NCI-H1436 treated with DMSO at 0.1 percent for 48 hours (cell line): ENCODE measurements around the gene SH3BP4.

Source experiments
- DNase-seq: peaks from one replicate; lab custom pipeline; 2025; lab: John Stamatoyannopoulos, UW

Gene SH3BP4

GRCh38 chr2:234949762-234950434, 1.9 kb upstream of the SH3BP4 start:
- DNase-seq: no peak

- no peak for DNase-seq
These were observed 1.4 kb upstream of the SH3BP4 start for GRCh38 chr2:234950435-234950729.

DNA sequence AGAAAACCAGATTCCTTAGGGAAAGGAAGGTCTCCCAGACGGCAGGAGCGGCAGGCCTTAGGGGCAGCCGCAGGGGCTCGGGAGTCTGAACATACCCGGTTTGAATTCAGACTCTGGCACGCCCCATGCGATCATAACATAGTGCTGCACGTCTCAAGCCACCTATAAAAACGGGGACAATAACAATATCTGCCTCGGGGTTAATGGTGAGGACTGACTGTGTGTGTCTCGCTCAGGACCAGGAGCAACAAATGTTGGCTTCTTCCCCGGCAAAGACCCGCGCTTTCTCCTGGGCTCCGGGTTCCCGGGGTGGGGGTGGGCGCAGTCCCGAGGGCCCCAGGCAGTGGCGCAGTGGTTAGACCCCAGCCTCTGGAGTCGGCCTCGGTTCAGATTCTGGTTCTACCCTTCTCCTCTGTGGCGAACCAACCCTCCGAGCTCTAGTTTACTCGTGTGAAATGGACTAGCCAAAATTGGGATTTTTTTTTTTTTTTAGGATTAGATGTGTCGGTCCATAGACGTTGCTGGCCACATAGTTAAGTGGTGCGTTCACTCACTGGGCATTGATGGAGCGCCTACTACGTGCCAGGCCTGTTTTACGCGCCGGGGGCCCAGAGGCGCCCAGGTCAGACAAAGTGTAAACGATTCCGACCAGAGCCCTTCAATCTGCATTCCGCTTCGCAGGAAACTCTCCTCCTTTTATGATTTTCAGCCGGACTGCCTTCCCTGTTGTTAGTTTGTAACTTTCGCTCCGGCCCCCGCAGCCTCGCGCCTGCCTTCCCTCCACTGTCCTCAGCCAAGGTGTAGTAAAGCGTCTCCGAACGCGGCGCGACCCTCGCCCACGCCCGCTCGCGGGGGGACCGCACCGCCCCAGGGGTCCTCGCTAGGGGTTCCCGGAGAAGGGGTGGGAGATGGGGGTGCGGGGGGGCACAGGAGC, 820 bp upstream of the SH3BP4 start:
- DNase-seq: no peak

GRCh38 chr2:234952270-234953115, 676 bp downstream of the SH3BP4 start:
- no peak for DNase-seq

DNA sequence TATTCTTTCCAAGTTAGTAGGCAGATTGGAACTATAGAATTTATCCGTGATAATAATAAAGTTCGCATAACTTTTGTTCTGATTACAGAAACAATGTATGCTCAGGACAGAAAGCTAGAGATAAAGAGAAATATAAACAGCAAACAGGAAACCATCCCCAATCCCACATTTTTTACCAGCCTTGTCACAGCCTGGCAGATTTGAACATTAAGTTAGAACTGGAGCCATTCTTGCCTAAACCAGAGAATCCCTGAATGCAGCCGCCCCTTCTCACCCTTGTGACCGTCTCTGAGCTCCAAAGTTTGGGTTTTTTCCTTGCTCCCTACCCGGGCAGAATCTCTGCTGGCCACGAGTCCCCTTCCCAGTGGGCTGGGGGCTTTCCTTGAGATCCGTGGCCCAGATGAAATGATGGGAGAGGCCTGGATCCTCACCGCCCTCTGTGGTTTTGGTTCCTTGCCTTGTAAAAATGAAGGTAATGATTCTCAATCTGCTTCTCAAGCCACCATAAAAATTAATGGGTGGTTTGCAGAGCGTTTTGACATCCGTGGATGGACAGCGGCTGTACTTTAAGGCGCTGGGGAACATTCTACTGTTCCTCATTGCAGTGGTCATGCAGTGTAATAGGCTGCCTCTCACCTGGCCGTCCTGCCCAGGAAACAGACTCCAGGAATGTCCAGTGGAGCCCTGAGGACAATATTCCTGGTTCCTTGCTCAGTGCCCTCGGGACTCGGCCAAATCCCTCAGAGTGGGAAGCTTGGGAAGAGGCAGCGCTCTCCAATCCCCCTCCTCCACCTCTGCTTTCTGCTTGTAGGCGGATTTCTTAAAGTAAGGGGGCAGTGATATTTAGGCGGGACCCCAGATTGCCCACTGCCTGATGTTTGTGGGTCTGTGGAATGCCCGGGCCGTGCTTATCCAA, 1.6 kb downstream of the SH3BP4 start:
- no peak for DNase-seq

DNA sequence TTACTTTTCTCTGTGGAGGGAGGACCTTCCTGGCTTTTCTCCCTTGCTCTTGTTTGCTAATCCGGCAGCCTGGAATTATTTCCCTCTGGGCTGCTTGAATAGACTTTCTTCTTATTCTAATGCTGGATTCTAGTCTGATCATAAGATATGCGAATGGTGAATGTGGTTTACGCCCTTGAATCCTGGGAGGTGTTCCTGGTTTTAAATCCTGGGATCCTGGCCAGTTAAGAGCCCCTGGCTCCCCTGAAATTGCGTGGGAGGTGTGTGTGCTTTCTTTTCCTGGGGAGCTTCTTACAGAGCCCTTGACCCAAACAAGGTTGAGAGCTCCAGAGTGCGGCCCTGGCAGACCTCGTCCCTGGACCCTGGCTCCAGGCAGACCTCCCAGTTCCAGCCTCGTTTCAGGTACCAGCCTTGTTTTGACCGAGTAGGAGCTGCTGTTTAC, 2.8 kb downstream of the SH3BP4 start:
- DNase-seq: no peak

- DNase-seq: no peak
These were observed 3.3 kb downstream of the SH3BP4 start for GRCh38 chr2:234955091-234955591.

DNA sequence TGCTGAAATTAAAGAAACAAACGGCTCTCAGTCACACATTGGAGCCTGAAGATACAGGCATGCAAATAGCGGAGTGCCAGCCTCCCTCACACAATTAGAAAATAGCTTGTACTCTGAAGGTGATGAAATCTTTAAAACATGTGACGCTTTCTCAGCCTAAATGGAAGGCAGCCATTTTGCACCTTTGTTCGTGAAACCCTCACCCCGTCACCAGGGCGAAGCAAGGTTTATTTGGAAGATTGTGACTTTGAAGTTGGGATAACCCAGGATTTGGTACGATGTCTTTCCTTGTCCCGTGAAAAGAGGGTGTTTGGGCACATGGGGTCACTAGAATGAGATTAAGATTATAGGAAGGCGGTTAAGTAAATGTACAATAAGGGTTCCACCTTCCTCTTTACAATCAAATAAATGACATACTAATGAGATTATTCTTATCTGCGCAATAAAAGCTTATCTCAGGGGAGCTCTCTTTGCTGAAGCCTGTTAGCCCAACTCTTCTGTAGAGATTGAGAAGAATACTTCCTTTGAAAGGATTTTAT, 4.2 kb downstream of the SH3BP4 start:
- DNase-seq: no peak

- no peak for DNase-seq
These were observed 6.0 kb downstream of the SH3BP4 start for GRCh38 chr2:234957834-234958135.

GRCh38 chr2:234958311-234958710, 6.5 kb downstream of the SH3BP4 start:
- no peak for DNase-seq

DNA sequence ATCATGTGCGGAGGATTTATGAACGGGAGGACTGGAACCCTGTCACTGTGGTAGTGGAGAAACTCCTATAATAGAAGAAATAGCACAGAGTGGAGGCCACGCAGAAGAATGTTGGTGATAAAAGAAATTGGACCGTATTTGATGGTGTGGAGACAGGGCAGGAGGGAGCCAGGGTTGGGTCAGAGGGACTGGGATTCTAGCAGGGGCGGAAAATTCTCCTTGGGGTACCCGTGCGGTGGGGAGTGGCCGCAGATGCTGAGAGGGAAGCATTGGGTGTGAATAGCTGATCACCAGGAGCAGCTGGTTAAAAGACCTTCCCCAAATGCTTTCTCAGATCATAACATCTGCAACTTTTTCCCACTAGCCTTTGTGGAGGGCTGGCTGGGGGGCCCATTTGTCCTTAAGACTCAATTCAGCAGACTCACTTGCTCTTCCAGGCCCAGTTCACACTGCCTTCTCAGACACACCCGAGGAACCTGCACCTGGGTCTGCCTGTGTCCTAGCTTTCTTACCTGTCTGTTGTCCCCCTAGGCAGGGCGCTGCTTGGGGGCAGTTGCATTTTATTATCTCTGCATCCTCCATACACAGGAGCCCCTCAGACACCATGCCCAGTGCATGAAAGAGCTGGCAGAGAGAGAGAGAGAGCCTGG, 7.1 kb downstream of the SH3BP4 start:
- DNase-seq: no peak

- no peak for DNase-seq
These were observed 8.6 kb downstream of the SH3BP4 start for GRCh38 chr2:234960175-234961088.

DNA sequence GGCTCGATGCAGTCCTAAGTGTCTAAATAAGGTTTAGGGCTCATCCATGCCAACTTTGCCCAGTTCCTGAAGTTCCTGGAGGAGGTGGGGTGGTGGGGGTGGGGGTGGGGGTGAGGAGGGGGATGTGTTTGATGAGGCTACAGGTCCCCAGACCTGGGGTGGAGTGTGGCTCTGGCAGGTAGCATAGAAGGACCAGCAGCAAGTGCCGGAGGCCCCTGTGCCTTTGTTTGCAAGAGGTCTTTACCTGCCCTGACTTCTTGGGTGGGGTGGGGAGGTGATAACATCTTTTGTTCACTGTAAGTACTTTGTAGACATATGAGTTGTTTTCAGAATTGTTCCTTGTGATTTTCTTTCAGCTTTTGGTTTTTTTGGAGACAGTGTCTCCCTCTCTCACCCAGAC, 10.0 kb downstream of the SH3BP4 start:
- no peak for DNase-seq

- no peak for DNase-seq
These were observed 12.2 kb downstream of the SH3BP4 start for GRCh38 chr2:234963773-234964615.

DNA sequence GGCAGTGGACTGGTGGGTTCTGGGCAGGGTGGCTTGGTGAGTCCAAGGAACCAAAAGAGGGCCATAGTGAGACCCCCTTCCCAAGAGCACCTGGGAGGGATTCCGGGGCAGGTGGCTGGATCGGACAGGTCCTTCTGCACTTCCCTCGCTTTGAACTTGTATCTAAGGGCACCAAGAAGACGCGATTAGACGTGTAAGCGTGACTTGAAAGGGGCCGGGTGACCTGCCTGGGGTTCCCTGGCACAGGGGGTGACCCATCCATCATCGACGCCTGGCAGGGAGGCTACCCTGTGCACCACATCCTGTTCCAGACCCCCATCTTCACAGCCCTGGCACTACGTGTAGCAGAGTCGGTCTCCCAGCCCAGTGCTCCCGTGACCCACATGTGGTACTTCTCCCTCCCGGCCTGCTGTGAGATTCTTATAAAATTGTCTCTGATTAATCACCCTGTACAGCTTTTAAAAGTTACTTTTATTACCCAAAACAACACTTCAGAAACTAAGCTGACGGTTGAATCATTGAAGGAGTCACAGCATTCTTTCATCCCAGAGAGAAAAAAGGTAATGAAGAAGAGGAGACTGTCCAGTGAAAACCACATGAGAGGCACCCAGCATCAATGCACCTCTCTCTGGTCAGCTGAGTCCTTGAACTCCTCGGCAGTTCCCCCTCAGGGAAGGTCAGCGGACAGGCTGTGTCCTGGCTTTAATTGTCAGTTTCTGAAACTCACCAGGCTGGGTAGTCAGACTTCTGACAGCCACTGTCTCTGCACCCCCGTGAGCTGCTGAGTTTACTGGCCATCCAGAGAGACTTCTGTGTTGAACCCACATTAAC, 13.0 kb downstream of the SH3BP4 start:
- DNase-seq: no peak

GRCh38 chr2:234966340-234966739, 14.5 kb downstream of the SH3BP4 start:
- no peak for DNase-seq

GRCh38 chr2:234967201-234967869, 15.5 kb downstream of the SH3BP4 start:
- DNase-seq: no peak
